H9 (cell line): ENCODE measurements around the gene PCBD2. TPM values are rescaled to one million over a fixed set of nuclear protein-coding genes. Genes with fewer than 3 reads are reported as not detected.

ENCODE experiments used
- DNase-seq: peaks from one replicate; pipeline ENCODE4 v3.0.0-alpha.2; 2017
- H2AFZ ChIP-seq: one replicate; pipeline ENCODE4 v1.6.1; 2013; ENCODE audit warnings: mild to moderate bottlenecking, low read length, control low read depth, moderate library complexity
- H2AK5ac ChIP-seq: 2 replicates; pipeline ENCODE4 v1.6.1; 2013; ENCODE audit warnings: low read length, control low read depth, mixed read lengths; ENCODE audit not compliant: insufficient read length
- H2BK120ac ChIP-seq: one replicate; pipeline ENCODE4 v1.6.1; 2013; ENCODE audit warnings: low read depth, mild to moderate bottlenecking, low read length, control low read depth, inconsistent platforms; ENCODE audit not compliant: poor library complexity, severe bottlenecking
- H2BK12ac ChIP-seq: 2 replicates; pipeline ENCODE4 v1.6.1; 2013; ENCODE audit warnings: low read length, control low read depth, mixed read lengths, low read depth; ENCODE audit not compliant: insufficient read length
- H2BK15ac ChIP-seq: 2 replicates; pipeline ENCODE4 v1.6.1; 2013; ENCODE audit warnings: low read depth, low read length, control low read depth
- H2BK20ac ChIP-seq: one replicate; pipeline ENCODE4 v1.6.1; 2013; ENCODE audit warnings: low read depth, mild to moderate bottlenecking, low read length, control low read depth, inconsistent platforms; ENCODE audit not compliant: poor library complexity, severe bottlenecking
- H2BK5ac ChIP-seq: 2 replicates; pipeline ENCODE4 v1.6.1; 2013; ENCODE audit warnings: low read length, control low read depth, mixed read lengths; ENCODE audit not compliant: insufficient read length
- H3K14ac ChIP-seq: 2 replicates; pipeline ENCODE4 v1.6.1; 2013; ENCODE audit warnings: low read length, control low read depth; ENCODE audit not compliant: insufficient read depth
- H3K18ac ChIP-seq: 2 replicates; pipeline ENCODE4 v1.6.1; 2013; ENCODE audit warnings: low read depth, mild to moderate bottlenecking, mixed read lengths, low read length, control low read depth; ENCODE audit not compliant: insufficient read length
- H3K23ac ChIP-seq: 2 replicates; pipeline ENCODE4 v1.6.1; 2013; ENCODE audit warnings: low read length, control low read depth, mixed read lengths, low read depth; ENCODE audit not compliant: insufficient read length
- H3K23me2 ChIP-seq: 2 replicates; pipeline ENCODE4 v1.6.1; 2013; ENCODE audit warnings: low read depth, mild to moderate bottlenecking, mixed read lengths, low read length, control low read depth; ENCODE audit not compliant: insufficient read length, poor library complexity, severe bottlenecking
- H3K27ac ChIP-seq: 2 replicates; pipeline ENCODE4 v1.5.1; 2013; ENCODE audit warnings: low read length, control low read depth, mixed read lengths, low read depth; ENCODE audit not compliant: insufficient read length
- H3K27me3 ChIP-seq: 2 replicates; pipeline ENCODE4 v1.6.1; 2013; ENCODE audit warnings: low read length, control low read depth, inconsistent platforms; ENCODE audit not compliant: insufficient read depth
- H3K4ac ChIP-seq: 2 replicates; pipeline ENCODE4 v1.6.1; 2013; ENCODE audit warnings: low read depth, mild to moderate bottlenecking, control low read depth, inconsistent platforms, low read length, moderate library complexity
- H3K4me1 ChIP-seq: 2 replicates; pipeline ENCODE4 v1.6.1; 2013; ENCODE audit warnings: low read length, control low read depth, inconsistent platforms; ENCODE audit not compliant: insufficient read depth
- H3K4me2 ChIP-seq: 2 replicates; pipeline ENCODE4 v1.6.1; 2013; ENCODE audit warnings: low read length, control low read depth, mixed read lengths; ENCODE audit not compliant: insufficient read length, insufficient read depth
- H3K56ac ChIP-seq: 2 replicates; pipeline ENCODE4 v1.6.1; 2013; ENCODE audit warnings: low read depth, mild to moderate bottlenecking, mixed read lengths, low read length, control low read depth; ENCODE audit not compliant: insufficient read length
- H3K79me1 ChIP-seq: 2 replicates; pipeline ENCODE4 v1.6.1; 2013; ENCODE audit warnings: low read depth, mild to moderate bottlenecking, moderate library complexity, low read length, control low read depth, inconsistent platforms; ENCODE audit not compliant: insufficient read depth, poor library complexity, severe bottlenecking
- H3K79me2 ChIP-seq: 2 replicates; pipeline ENCODE4 v1.6.1; 2013; ENCODE audit warnings: low read length, control low read depth, inconsistent platforms; ENCODE audit not compliant: insufficient read depth
- H3K9ac ChIP-seq: 2 replicates; pipeline ENCODE4 v1.6.1; 2013; ENCODE audit warnings: low read length, control low read depth, mixed read lengths; ENCODE audit not compliant: insufficient read length; ENCODE audit errors: extremely low read depth
- H3K9me3 ChIP-seq: one replicate; pipeline ENCODE4 v1.6.1; 2013; ENCODE audit warnings: low read depth, low read length, inconsistent platforms; ENCODE audit not compliant: control insufficient read depth
- H3T11ph ChIP-seq: one replicate; pipeline ENCODE4 v1.6.1; 2013; ENCODE audit warnings: mild to moderate bottlenecking, low read length, control low read depth, inconsistent platforms
- H4K20me1 ChIP-seq: one replicate; pipeline ENCODE4 v1.6.1; 2013; ENCODE audit not compliant: control insufficient read depth, insufficient read length, insufficient read depth
- H4K5ac ChIP-seq: 2 replicates; pipeline ENCODE4 v1.6.1; 2013; ENCODE audit warnings: low read depth, mild to moderate bottlenecking, mixed read lengths, low read length, control low read depth; ENCODE audit not compliant: insufficient read length
- H4K8ac ChIP-seq: replicated peaks from 2 replicates; pipeline ENCODE4 v1.6.1; 2013; ENCODE audit warnings: low read length, control low read depth, mixed read lengths, low read depth; ENCODE audit not compliant: insufficient read length
- H4K91ac ChIP-seq: 2 replicates; pipeline ENCODE4 v1.6.1; 2013; ENCODE audit warnings: low read depth, mild to moderate bottlenecking, moderate library complexity, mixed read lengths, low read length, control low read depth; ENCODE audit not compliant: insufficient read length
- H3K27ac Mint-ChIP-seq, 3 experiments: 2 replicates in 2 of 3; 3 replicates in 1 of 3; pipeline ENCODE4 v1.8.0; 2020 to 2021; ENCODE audit warnings: mixed read lengths in 3 of 3, mild to moderate bottlenecking in 1 of 3, moderate library complexity in 1 of 3
- H3K27me3 Mint-ChIP-seq: 2 replicates; pipeline ENCODE4 v1.8.0; 2021; ENCODE audit warnings: low read depth, mild to moderate bottlenecking, moderate library complexity, mixed read lengths
- H3K36me3 Mint-ChIP-seq, 3 experiments: 2 replicates in 2 of 3; 3 replicates in 1 of 3; pipeline ENCODE4 v1.8.0; 2020 to 2021; ENCODE audit warnings: low read depth in 3 of 3, mixed read lengths in 3 of 3; ENCODE audit not compliant: insufficient read depth in 1 of 3
- H3K4me1 Mint-ChIP-seq, 2 experiments: 2 replicates each; pipeline ENCODE4 v1.8.0; 2020; ENCODE audit warnings: mixed read lengths in 2 of 2
- H3K4me3 Mint-ChIP-seq, 2 experiments: 2 replicates in 1 of 2; 3 replicates in 1 of 2; pipeline ENCODE4 v1.8.0; 2020 to 2021; ENCODE audit warnings: mild to moderate bottlenecking in 2 of 2, mixed read lengths in 2 of 2, moderate library complexity in 1 of 2
- H3K9me3 Mint-ChIP-seq, 2 experiments: 2 replicates in 1 of 2; 3 replicates in 1 of 2; pipeline ENCODE4 v1.8.0; 2020; ENCODE audit warnings: mild to moderate bottlenecking in 2 of 2, mixed read lengths in 2 of 2, moderate library complexity in 1 of 2
- CTCF ChIP-seq: fragments of 200-600 bp; sonication (generic); conservative IDR thresholded peaks from 3 replicates; pipeline ENCODE4 v1.8.0; 2021; ENCODE audit warnings: antibody characterized with exemption, mild to moderate bottlenecking
- WGBS: extraction: QIAGEN DNeasy Blood & Tissue Kit; methylation state at CpG from one replicate; pipeline ENCODE4 v1.1.7; 2013; ENCODE audit warnings: missing lambda C conversion rate, low lambda C conversion rate, mixed read lengths; ENCODE audit not compliant: insufficient read length; ENCODE audit errors: extremely low coverage; 5-methylcytosine and 5-hydroxymethylcytosine counted together
- total RNA-seq: library from RNA; stranded (reverse); gene quantifications from 2 replicates; pipeline ENCODE4 v1.2.1, GENCODE V29; 2021

The PCBD2 gene
- total RNA-seq, 1 experiment from 2014 or later: 11.9 TPM

GRCh38 chr5:134957920-134958608 lies 53.1 kb downstream of the PCBD2 start:
- no peak overlapping the region for H3K4me2 ChIP-seq
- no peak for DNase-seq
- no peak for TF ChIP-seq CTCF
- H2BK120ac ChIP-seq: no peak overlapping the region
- no peak overlapping the region for H2BK15ac ChIP-seq
- H2BK5ac ChIP-seq: no peak overlapping the region
- H2BK12ac ChIP-seq: no peak overlapping the region
- H3K4me1 ChIP-seq: peaks cover 6% of the 10 kb centered on the region; the same call in 1 of the 2 replicates
- no peak overlapping the region for H3K56ac ChIP-seq
- H3T11ph ChIP-seq: no peak overlapping the region
- no peak overlapping the region for H3K23ac ChIP-seq
- Mint-ChIP-seq H3K27ac (peak overlapping the region; percentile 78 to 82 (median 79); a peak in 3 of 7 replicates), H3K27me3 (no peaks in the 10 kb centered on the region), H3K4me3 (no peak overlapping the region), H3K36me3 (peaks cover 3 to 25% (median 17%) of the 10 kb centered on the region in 3 experiments), H3K4me1 (peaks cover 14 to 15% of the 10 kb centered on the region in 2 experiments), H3K9me3 (peaks cover 3 to 6% of the 10 kb centered on the region in 2 experiments; a peak in 2 of 5 replicates)
- no peak overlapping the region for H4K91ac ChIP-seq
- H4K5ac ChIP-seq: no peak overlapping the region
- H3K4ac ChIP-seq: no peak overlapping the region
- no peaks in the 10 kb centered on the region for H3K79me1 ChIP-seq
- H2AFZ ChIP-seq: no peak overlapping the region
- peak overlapping the region; percentile 4; the same call in 1 of the 2 replicates for H3K14ac ChIP-seq
- no peak overlapping the region for H3K18ac ChIP-seq
- H4K20me1 ChIP-seq: no peaks in the 10 kb centered on the region
- no CpG with 5 or more reads among the region's 4 CpGs for WGBS
- H3K9ac ChIP-seq: no peak overlapping the region
- H2BK20ac ChIP-seq: no peak overlapping the region
- no peak overlapping the region for H3K27ac ChIP-seq
- no peaks in the 10 kb centered on the region for H3K9me3 ChIP-seq
- H3K23me2 ChIP-seq: no peaks in the 10 kb centered on the region
- H2AK5ac ChIP-seq: no peak overlapping the region
- no peaks in the 10 kb centered on the region for H3K79me2 ChIP-seq
- H4K8ac ChIP-seq: no peak overlapping the region
- no peaks in the 10 kb centered on the region for H3K27me3 ChIP-seq
